NOMO-1 treated with DMSO at 0.1 percent for 48 hours (cell line): ENCODE data around the gene CEP131.
"Not testable (repeated sequence)": the region's sequence is repeated elsewhere in the genome, so short reads cannot be mapped to it uniquely, and the experiment has no call there.

Source experiments
- DNase-seq: peaks from one replicate; lab custom pipeline; 2025; ENCODE audit not compliant: unreplicated experiment; lab: John Stamatoyannopoulos, UW

Gene CEP131

DNA sequence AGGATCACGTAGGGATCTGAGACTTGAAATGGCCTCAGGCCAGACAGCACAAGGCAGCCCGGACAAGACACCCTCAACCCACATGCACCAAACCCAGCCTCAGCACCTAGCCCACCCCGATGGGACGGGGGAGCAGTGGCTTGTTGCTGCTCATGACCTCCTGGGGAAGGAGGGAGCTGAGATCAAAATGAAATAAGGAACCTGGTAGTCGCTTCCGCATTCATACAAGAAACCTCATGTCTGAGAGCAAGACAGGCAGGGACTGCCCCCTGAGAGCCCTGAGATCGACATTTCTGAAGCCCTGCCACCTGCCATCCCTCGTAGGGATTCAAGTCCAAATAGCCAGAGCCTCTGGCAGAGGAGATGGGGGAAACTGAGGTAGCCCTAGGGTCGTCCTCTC, 5.7 kb upstream of the CEP131 start:
- peak; percentile 86 for DNase-seq

- DNase-seq = not testable (repeated sequence)
Observed at GRCh38 chr17:81227630-81228029, 4.9 kb upstream of the CEP131 start.

GRCh38 chr17:81223762-81224130, 981 bp upstream of the CEP131 start:
- peak; percentile 71 for DNase-seq

DNA sequence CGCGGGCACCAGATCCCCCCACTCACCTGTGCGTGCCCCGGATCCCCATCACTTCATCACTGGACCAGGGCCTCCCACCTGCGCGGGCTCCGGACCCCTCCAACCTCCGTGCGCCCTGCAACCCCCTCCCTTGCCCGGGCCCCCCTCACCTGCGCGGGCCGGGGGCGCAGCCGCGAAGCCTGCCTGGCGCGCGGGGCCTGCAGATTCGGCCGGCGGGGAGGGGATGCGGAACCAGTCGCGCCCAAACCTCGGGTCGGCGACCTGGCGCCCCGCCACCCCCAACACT, 202 bp downstream of the CEP131 start:
- no peak for DNase-seq

- no peak for DNase-seq
Observed at GRCh38 chr17:81221842-81222619, 734 bp downstream of the CEP131 start.

DNA sequence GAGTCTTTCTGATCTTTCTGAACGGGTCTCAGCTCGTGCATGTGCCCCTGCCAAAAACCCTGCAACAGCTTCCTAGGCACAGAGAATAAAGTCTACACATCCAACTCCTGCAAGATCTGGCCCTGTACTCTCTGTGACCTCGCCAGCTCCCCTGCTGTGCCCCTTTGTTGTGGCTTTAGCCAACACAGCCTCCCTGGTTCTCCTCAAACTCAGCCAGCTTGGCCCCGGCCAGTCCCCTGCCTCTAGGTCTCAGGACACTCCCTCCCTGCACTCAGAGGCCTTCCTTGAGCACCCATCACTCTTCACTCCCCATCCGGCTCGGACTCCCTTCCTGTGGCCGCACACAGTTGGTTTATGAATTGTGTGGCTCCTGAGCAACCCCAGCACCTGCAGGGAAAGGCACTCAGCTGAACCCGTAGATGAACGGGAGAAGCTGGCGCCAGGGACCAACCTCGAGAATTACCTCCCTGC, 1.4 kb downstream of the CEP131 start:
- DNase-seq = no peak

DNA sequence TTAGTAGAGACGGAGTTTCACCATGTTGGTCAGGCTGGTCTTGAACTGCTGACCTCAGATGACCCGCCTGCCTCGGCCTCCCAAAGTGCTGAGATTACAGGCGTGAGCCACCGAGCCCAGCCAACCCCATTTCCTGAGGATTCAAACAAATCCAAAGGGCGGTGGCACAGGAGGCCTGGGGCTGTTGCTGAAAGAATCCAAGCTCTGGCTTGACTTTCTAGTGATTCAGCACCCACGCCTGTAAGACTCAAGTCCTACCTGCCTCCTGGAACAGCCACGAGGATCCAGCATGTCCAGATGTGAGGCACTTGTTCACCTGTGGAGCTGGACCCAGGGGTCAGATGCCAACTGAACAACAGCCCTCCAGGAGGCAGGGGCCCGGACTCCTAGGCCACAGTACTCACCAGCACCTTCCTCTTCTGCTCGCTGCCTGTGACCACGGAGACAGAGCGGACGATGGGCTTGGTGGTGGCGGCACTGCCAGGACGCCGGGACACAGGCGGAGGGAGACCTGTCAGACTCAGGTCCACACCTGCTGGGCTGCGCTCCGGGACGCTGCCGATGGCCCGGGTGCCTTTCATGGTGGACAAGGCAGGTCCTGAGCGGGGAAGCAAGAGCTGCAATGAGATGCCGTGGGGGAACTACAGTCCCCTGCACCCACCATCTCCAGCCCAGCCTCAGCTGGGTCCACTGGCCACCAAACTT, 3.1 kb downstream of the CEP131 start:
- no peak for DNase-seq

GRCh38 chr17:81218991-81219390, 3.8 kb downstream of the CEP131 start:
- DNase-seq = no peak

GRCh38 chr17:81218459-81218858, 4.3 kb downstream of the CEP131 start:
- DNase-seq = no peak

GRCh38 chr17:81217491-81217890, 5.3 kb downstream of the CEP131 start:
- DNase-seq = no peak

DNA sequence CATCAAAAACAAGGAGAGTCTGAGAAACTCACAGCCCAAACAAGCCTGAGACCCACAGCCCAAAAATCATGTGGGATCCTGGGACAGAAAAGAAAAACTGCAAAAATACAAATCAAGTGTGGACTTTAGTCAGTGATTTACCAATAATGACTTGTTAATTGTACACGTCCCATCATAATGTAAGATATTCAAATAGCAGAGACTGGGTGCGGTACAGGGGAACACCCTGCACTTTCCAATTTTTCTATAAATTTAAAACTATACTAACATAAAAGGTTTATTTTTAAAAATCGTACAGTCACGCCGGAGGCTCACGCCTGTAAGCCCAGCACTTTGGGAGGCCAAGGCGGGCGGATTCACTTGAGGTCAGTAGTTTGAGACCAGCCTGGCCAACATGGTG, 8.8 kb downstream of the CEP131 start:
- no peak for DNase-seq

GRCh38 chr17:81212365-81212764, 10.4 kb downstream of the CEP131 start:
- DNase-seq = no peak

DNA sequence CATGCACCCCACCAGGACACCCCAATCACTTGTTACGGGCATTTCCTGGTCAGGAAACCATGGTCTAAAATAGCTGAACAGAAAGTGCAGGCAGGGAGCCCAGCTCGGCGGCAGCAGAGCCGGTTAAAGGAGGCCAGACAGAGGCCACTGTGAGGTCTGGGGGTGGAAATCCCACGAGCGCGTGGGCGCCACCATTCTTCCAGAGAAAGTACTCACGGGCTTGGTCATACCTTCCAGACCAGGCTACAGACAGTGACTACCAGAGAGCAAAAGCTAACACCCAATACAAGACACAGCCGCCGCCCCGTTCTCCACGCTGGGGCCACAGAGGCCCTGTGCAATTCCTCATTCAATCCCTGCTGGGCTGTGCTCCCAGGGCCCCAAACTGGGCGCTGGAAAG, 11.9 kb downstream of the CEP131 start:
- no peak for DNase-seq

DNA sequence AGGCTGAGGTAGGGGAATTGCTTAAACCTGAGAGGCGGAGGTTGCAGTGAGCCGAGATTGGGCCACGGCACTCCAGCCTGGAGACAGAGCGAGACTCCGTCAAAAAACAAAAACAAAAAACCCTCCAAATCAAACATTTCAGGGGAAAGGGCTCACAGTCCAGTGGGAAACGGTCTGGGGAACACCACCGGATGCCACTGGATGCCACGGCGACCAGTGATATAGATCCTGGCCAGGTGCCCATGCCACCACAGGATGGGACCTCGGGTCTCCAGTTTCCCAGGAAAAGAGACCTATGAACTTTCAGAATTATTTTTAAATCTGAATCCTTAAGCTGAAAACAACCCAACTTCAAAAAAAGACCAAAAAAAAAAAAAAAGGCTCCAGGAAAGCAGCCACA, 12.3 kb downstream of the CEP131 start:
- DNase-seq = no peak

DNA sequence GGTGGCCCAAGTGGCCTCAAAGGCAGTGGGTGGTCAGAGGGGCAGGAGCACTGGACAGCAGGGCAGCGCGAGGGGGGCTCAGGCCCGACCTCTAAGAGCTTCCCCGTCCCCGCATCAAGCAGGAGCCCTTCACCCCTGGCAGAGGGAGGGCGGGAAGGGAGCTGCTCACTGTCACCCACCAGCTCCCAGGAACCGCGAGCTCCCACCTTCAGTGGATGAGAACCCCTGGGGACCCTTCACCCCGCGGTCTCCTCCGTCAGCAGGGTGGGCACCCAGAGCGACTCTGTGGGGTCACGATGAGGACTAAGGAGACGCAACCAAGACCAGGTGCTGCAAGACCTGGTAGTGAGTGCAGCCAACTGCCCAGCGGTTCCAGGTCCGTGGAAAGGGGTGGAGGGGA, 13.6 kb downstream of the CEP131 start:
- DNase-seq = no peak

GRCh38 chr17:81208651-81209050, 14.1 kb downstream of the CEP131 start:
- DNase-seq = no peak

DNA sequence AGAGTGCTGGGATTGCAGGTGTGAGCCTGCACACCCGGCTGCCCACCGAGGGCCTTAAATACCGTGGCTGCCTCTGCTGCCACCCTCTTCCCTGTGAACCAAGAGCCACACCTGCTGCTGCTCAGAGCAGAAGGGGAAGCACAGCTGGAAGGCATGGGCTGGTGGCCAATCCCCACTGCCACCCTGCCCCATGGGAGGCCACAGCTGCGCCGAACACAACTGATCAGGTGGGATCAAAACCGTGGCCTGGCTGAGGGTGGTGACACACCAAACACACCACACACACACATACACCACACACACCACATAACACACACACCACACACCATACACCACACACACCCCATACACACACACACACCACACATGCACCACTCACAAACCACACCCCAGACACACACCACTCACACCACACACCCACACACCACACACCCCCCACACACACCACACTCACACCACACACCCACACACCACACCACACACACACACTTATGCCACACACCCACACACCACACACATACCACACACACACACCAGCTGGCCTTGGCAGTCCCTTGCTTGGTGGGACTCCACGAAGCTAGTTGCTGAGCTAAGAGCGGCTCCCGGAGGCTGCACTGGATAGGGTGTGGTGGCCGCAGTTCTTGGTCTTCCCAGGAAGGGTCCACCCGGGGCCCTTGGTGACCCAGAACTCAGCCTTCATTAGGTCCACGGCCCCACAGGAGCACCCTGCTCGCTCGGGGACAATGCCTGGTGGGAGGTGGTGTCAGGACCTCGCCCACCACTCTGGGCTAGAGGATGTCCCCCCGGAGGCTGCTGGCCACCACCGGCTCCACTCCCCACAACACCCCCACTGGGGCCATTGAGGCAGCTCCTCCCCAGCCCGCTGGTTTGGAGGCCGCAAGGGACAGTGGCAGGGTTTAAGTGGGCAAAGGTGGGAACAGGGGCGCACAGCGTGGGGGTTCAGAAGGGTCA, 14.9 kb downstream of the CEP131 start:
- no peak for DNase-seq

GRCh38 chr17:81206657-81207056, 16.1 kb downstream of the CEP131 start:
- no peak for DNase-seq

GRCh38 chr17:81206166-81206565, 16.6 kb downstream of the CEP131 start:
- no peak for DNase-seq

- no peak for DNase-seq
Observed at GRCh38 chr17:81204578-81204977, 18.2 kb downstream of the CEP131 start.

- no peak for DNase-seq
Observed at GRCh38 chr17:81203136-81203535, 19.6 kb downstream of the CEP131 start.

GRCh38 chr17:81202318-81202717, 20.4 kb downstream of the CEP131 start:
- DNase-seq = no peak
